ENCODE data around the gene FUS.
A peak's percentile ranks its signal among the peaks of the same experiment; 100 is the strongest.
"Not testable (repeated sequence)": the region's sequence is repeated elsewhere in the genome, so short reads cannot be mapped to it uniquely, and the experiment has no call there.

The FUS gene

GRCh38 chr16:31179747-31180459 lies at the start of gene FUS:
FUS (plus strand) TSS chr16:31180139; CDS start chr16:31180215, 76 bp downstream.
- peak; percentile 83 for DNase-seq

- no peak for DNase-seq
Measured at GRCh38 chr16:31130336-31130891, 49.5 kb upstream of the FUS start.

GRCh38 chr16:31130899-31131298 lies 49.0 kb upstream of the FUS start:
- peak; percentile 78 for DNase-seq

GRCh38 chr16:31131416-31131815 lies 48.5 kb upstream of the FUS start:
- DNase-seq, result no peak

- DNase-seq, result no peak
Measured at GRCh38 chr16:31131841-31132271, 48.1 kb upstream of the FUS start.

GRCh38 chr16:31132303-31132979 lies 47.5 kb upstream of the FUS start:
- no peak for DNase-seq

- no peak for DNase-seq
Measured at GRCh38 chr16:31133046-31133501, 46.9 kb upstream of the FUS start.

- peak; percentile 28 for DNase-seq
Measured at GRCh38 chr16:31134091-31134571, 45.8 kb upstream of the FUS start.

- peak; percentile 57 for DNase-seq
Measured at GRCh38 chr16:31134625-31135534, 45.1 kb upstream of the FUS start.

- peak; percentile 41 for DNase-seq
Measured at GRCh38 chr16:31135535-31136286, 44.2 kb upstream of the FUS start, which contains the start of gene PRSS8. PRSS8 (minus strand) TSS chr16:31135727; CDS start chr16:31135498, 229 bp downstream.

- DNase-seq, result no peak
Measured at GRCh38 chr16:31136287-31136662, 43.7 kb upstream of the FUS start.

- DNase-seq, result not testable (repeated sequence)
Measured at GRCh38 chr16:31136822-31137499, 43.0 kb upstream of the FUS start.

- no peak for DNase-seq
Measured at GRCh38 chr16:31138621-31139578, 41.0 kb upstream of the FUS start.

GRCh38 chr16:31141071-31141469 lies 38.9 kb upstream of the FUS start:
- DNase-seq, result not testable (repeated sequence)

GRCh38 chr16:31141489-31142108 lies 38.3 kb upstream of the FUS start:
- DNase-seq, result no peak

- DNase-seq, result peak; percentile 97
Measured at GRCh38 chr16:31142109-31143010, 37.6 kb upstream of the FUS start.

- DNase-seq, result no peak
Measured at GRCh38 chr16:31143011-31143693, 36.8 kb upstream of the FUS start.

- no peak for DNase-seq
Measured at GRCh38 chr16:31143694-31144148, 36.2 kb upstream of the FUS start.

Data from NCI-H2029 (cell line).